ENCODE measurements around the gene SMIM29. TPM values are rescaled to one million over a fixed set of nuclear protein-coding genes. Genes with fewer than 3 reads are reported as not detected.

Gene SMIM29
- total RNA-seq, 4 donors from 2014 or later = 17.3 to 21.6 (median 18.2) TPM

GRCh38 chr6:34243901-34244884, 4.6 kb downstream of the SMIM29 start:
- H3K27ac ChIP-seq = peak overlapping the region; percentile 79 to 86 (median 82)
- peaks cover 28 to 80% (median 34%) of the 10 kb centered on the region in 3 donors for H3K4me1 ChIP-seq
- H3K9me3 ChIP-seq = no peaks in the 10 kb centered on the region
- peak overlapping the region in 1 of 4 donors; percentile 34 for H3K4me3 ChIP-seq
- DNase-seq = no peak
- intact Hi-C loops (cut with DNase I) = no loop called here
- no peaks in the 10 kb centered on the region for H3K27me3 ChIP-seq
- peaks cover 4 to 66% (median 16%) of the 10 kb centered on the region in 3 donors for H3K36me3 ChIP-seq
- 19 to 30% methylated on average over 7 to 9 of the region's 19 CpGs for WGBS, 2 donors
- peak in 2 of 6 experiments; percentile 28 to 32 for TF ChIP-seq CTCF (IDR thresholded peaks at IDR 0.05)
- no peak for TF ChIP-seq POLR2A (IDR thresholded peaks at IDR 0.05)

- Histone ChIP-seq H3K4me3 (no peak overlapping the region), H3K9me3 (no peaks in the 10 kb centered on the region), H3K27ac (peak overlapping the region; percentile 79 to 86 (median 82)), H3K27me3 (no peaks in the 10 kb centered on the region), H3K4me1 (peaks cover 24 to 84% (median 42%) of the 10 kb centered on the region in 3 donors), H3K36me3 (peaks cover 4 to 66% (median 16%) of the 10 kb centered on the region in 3 donors)
- intact Hi-C loops (cut with DNase I) = no loop called here
- WGBS, 2 donors = 32% methylated on average over 4 of the region's 5 CpGs; no CpG with 5 or more reads in 1 of the 2 donors
- DNase-seq = no peak
- TF ChIP-seq POLR2A (IDR thresholded peaks at IDR 0.05) = no peak
- no peak for TF ChIP-seq CTCF (IDR thresholded peaks at IDR 0.05)
Observed at GRCh38 chr6:34243131-34243771, 5.6 kb downstream of the SMIM29 start.

GRCh38 chr6:34242252-34243130, 6.3 kb downstream of the SMIM29 start:
- H3K27ac ChIP-seq = peak overlapping the region in 1 of 4 donors; percentile 79
- no peak for TF ChIP-seq POLR2A (IDR thresholded peaks at IDR 0.05)
- no peak for TF ChIP-seq CTCF (IDR thresholded peaks at IDR 0.05)
- intact Hi-C loops (cut with DNase I) = no loop called here
- no peak for DNase-seq
- 52 to 59% methylated on average over 5 to 7 of the region's 7 CpGs for WGBS, 2 donors
- H3K27me3 ChIP-seq = no peaks in the 10 kb centered on the region
- H3K36me3 ChIP-seq = peaks cover 4 to 66% (median 16%) of the 10 kb centered on the region in 3 donors
- no peaks in the 10 kb centered on the region for H3K9me3 ChIP-seq
- peaks cover 17 to 83% (median 35%) of the 10 kb centered on the region in 3 donors for H3K4me1 ChIP-seq
- no peak overlapping the region for H3K4me3 ChIP-seq

GRCh38 chr6:34241351-34242215, 7.2 kb downstream of the SMIM29 start:
- Histone ChIP-seq H3K36me3 (peaks cover 4 to 64% (median 16%) of the 10 kb centered on the region in 3 donors), H3K9me3 (no peaks in the 10 kb centered on the region), H3K27me3 (no peaks in the 10 kb centered on the region), H3K4me1 (peaks cover 15 to 75% (median 32%) of the 10 kb centered on the region in 3 donors), H3K27ac (no peak overlapping the region), H3K4me3 (no peak overlapping the region)
- WGBS, 2 donors = 80 to 89% methylated on average over 13 of the region's 13 CpGs
- DNase-seq = no peak
- TF ChIP-seq CTCF (IDR thresholded peaks at IDR 0.05) (no peak), POLR2A (IDR thresholded peaks at IDR 0.05) (no peak)
- intact Hi-C loops (cut with DNase I) = no loop called here

Measured in esophagus squamous epithelium (tissue), 5 donors.